Left lung (tissue), 10 donors: ENCODE results near the gene HECTD4. TPM values are rescaled to one million over a fixed set of nuclear protein-coding genes. Genes with fewer than 3 reads are reported as not detected.

ENCODE experiments used
- ATAC-seq: fragments of 200-7000 bp; cut with Tn5 transposase; one replicate; pipeline ENCODE4 v1.9.1; 2020; ENCODE audit warnings: moderate library complexity
- DNase-seq, 4 donors: peaks; one replicate each; pipeline ENCODE4 v3.0.0-alpha.2; 2013 to 2020
- H3K27ac ChIP-seq, 2 donors: fragments of 200-600 bp; sonication (generic) in 1 of 2; one replicate each; pipeline versions ENCODE4 v1.5.0 to v1.8.0; 2020 to 2021
- H3K27me3 ChIP-seq, 2 donors: fragments of 200-600 bp; sonication (generic) in 1 of 2; one replicate each; pipeline versions ENCODE4 v1.5.0 to v1.8.0; 2020 to 2021
- H3K36me3 ChIP-seq, 2 donors: fragments of 200-600 bp; sonication (generic) in 1 of 2; one replicate each; pipeline versions ENCODE4 v1.5.0 to v1.8.0; 2020 to 2021
- H3K4me1 ChIP-seq, 2 donors: fragments of 200-600 bp; one replicate each; pipeline ENCODE4 v1.8.0; 2021
- H3K4me3 ChIP-seq, 2 donors: fragments of 200-600 bp; sonication (generic) in 1 of 2; one replicate each; pipeline versions ENCODE4 v1.5.0 to v1.8.0; 2020 to 2021; ENCODE audit warnings: mild to moderate bottlenecking in 1 of 2
- H3K9me3 ChIP-seq, 2 donors: fragments of 200-600 bp; sonication (generic) in 1 of 2; one replicate each; pipeline versions ENCODE4 v1.5.0 to v1.8.0; 2020 to 2021
- CTCF ChIP-seq, 2 donors: fragments of 200-600 bp; sonication (generic) in 1 of 2; IDR thresholded peaks; one replicate each; pipeline versions ENCODE4 v1.5.0 to v1.8.0; 2021; ENCODE audit warnings: antibody characterized with exemption in 2 of 2
- intact Hi-C, 2 donors: fragments of 100-400 bp; cut with DNase I; formaldehyde crosslinking; loops; one replicate each; pipeline versions ENCODE4 v1.11.2 to v1.14.2; 2022
- polyA plus RNA-seq, 6 donors: library from polyadenylated mRNA; unstranded; fragments of 120-200 nt; gene quantifications; one replicate each; pipeline ENCODE4 v1.2.1, GENCODE V29; 2013; ENCODE audit not compliant: insufficient read length in 6 of 6
- total RNA-seq, 2 donors: library from RNA; stranded (reverse); fragmentation: NEBNext Ultra II Directional; extraction: Animal tissue kit (Norgen Biotek cat#: 25700); gene quantifications; one replicate each; pipeline ENCODE4 v1.2.1, GENCODE V29; 2021
- donor health status: DM: no; HTN: yes; CAD: no.
- donor health status: DM: no; HTN: no; CAD: no.

Gene HECTD4
- total and polyA plus RNA-seq, 8 donors, result 41.3 to 78.6 (median 64.9) TPM

- DNase-seq, result no peak
- H3K27me3 ChIP-seq, result no peaks in the 10 kb centered on the region
Measured at GRCh38 chr12:112327209-112327938, 54.9 kb downstream of the HECTD4 start.

DNA sequence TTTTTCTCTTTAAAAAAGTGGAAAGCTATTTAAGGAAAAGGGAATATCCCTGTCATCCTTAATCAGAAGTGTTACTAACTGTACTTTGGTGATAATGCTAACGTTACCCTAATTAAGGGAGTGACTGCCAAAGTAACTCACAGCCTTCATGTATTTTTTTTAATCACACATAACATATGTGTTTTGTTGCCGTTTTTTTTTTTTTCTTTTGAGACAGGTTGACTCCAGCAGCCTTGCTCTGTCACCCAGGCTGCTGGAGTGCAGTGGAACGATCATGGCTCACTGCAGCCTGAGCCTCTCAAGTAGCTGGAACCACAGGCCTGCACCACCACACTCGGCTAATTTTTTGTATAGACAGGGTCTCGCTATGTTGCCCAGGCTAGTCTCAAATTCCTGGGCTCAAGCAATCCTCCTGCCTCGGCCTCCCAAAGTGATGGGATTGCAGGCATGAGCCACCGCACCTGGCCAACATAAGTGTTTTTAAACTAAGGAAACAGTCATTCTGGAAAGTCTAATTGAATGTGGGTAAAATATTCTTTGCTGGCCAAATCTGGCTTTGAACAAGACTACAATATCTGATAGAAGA is 56.5 kb downstream of the HECTD4 start:
- no peak overlapping the region for H3K4me3 ChIP-seq
- no peak for TF ChIP-seq CTCF (IDR thresholded peaks at IDR 0.05)
- ATAC-seq (no peak), DNase-seq (no peak)
- H3K4me1 ChIP-seq, result no peaks in the 10 kb centered on the region
- H3K9me3 ChIP-seq, result no peaks in the 10 kb centered on the region
- intact Hi-C loops, result no loop called here
- H3K36me3 ChIP-seq, result no peaks in the 10 kb centered on the region
- no peaks in the 10 kb centered on the region for H3K27me3 ChIP-seq
- H3K27ac ChIP-seq, result no peak overlapping the region

More at GRCh38 chr12:112327209-112327938, 54.9 kb downstream of the HECTD4 start:
- peaks cover 0 to 9% of the 10 kb centered on the region in 2 donors for H3K4me1 ChIP-seq
- no peak for TF ChIP-seq CTCF (IDR thresholded peaks at IDR 0.05)
- no peaks in the 10 kb centered on the region for H3K36me3 ChIP-seq
- intact Hi-C loops, result no loop called here
- H3K27ac ChIP-seq, result no peak overlapping the region
- H3K9me3 ChIP-seq, result no peaks in the 10 kb centered on the region
- H3K4me3 ChIP-seq, result no peak overlapping the region
- ATAC-seq, result no peak

DNA sequence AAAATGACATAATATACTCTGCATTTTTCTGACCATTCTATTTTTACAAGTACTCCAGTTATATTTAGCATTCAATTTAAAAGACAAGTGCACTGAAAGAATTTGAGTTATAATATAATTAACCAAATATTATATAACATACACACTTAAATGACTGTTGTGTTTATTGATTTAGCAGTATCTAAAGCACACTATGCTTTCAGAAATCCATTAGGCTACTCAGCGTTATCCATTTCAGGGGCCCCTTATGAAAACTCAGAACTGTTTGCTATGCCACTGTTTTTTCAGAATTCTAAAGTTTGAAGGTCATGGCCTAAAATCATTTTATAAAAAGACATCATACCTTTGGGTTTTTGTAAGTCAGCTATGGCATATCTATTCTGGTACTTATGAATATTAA is 57.1 kb downstream of the HECTD4 start:
- H3K4me1 ChIP-seq, result no peaks in the 10 kb centered on the region
- H3K36me3 ChIP-seq, result no peaks in the 10 kb centered on the region
- ATAC-seq (no peak), DNase-seq (no peak)
- intact Hi-C loops, result no loop called here
- TF ChIP-seq CTCF (IDR thresholded peaks at IDR 0.05), result no peak
- no peaks in the 10 kb centered on the region for H3K27me3 ChIP-seq
- no peak overlapping the region for H3K4me3 ChIP-seq
- H3K27ac ChIP-seq, result no peak overlapping the region
- H3K9me3 ChIP-seq, result no peaks in the 10 kb centered on the region

GRCh38 chr12:112322882-112323547 is 59.2 kb downstream of the HECTD4 start:
- TF ChIP-seq CTCF (IDR thresholded peaks at IDR 0.05), result no peak
- no peaks in the 10 kb centered on the region for H3K9me3 ChIP-seq
- DNase-seq (no peak), ATAC-seq (no peak)
- H3K4me3 ChIP-seq, result no peak overlapping the region
- intact Hi-C loops, result no loop called here
- peaks cover 0 to 15% of the 10 kb centered on the region in 2 donors for H3K36me3 ChIP-seq
- no peaks in the 10 kb centered on the region for H3K27me3 ChIP-seq
- no peak overlapping the region for H3K27ac ChIP-seq
- H3K4me1 ChIP-seq, result no peaks in the 10 kb centered on the region

- H3K4me1 ChIP-seq, result no peaks in the 10 kb centered on the region
- H3K4me3 ChIP-seq, result no peak overlapping the region
- H3K9me3 ChIP-seq, result no peaks in the 10 kb centered on the region
- H3K36me3 ChIP-seq, result peaks cover 0 to 20% of the 10 kb centered on the region in 2 donors
- ATAC-seq, result no peak
- DNase-seq, result no peak
- no peak for TF ChIP-seq CTCF (IDR thresholded peaks at IDR 0.05)
- intact Hi-C loops, result no loop called here
- H3K27ac ChIP-seq, result no peak overlapping the region
- no peaks in the 10 kb centered on the region for H3K27me3 ChIP-seq
Measured at GRCh38 chr12:112322441-112322840, 59.8 kb downstream of the HECTD4 start.
